GM18517 (cell line): ENCODE results near the gene BACH1.

ENCODE experiments used
- ATAC-seq: cut with Tn5 transposase; IDR thresholded peaks from one replicate; pipeline ENCODE4 v1.9.1; 2021; ENCODE audit warnings: mild to moderate bottlenecking, moderate library complexity; ENCODE audit not compliant: unreplicated experiment

The BACH1 gene

DNA sequence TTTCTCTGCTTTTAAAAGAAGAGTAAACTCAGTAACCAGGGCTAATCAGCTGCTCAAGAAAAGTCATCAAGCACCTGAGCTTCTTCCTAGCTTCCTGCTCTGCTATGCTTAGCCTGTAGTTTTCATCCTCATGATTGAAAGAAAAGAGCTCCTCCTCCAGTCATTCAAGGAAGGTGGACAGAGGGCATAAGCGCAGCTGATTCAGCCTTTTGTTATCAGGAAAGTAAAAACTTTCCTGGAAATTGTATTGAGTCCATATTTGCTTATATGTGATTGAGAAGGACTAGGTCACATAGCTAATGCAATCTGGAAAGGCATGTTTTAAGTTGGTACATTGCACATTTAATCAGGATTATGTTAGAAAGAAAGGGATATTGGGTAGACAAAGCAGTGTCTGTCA, 8.5 kb upstream of the BACH1 start:
- no peak for ATAC-seq

GRCh38 chr21:29293495-29293894, 5.2 kb upstream of the BACH1 start:
- ATAC-seq = peak; percentile 88

DNA sequence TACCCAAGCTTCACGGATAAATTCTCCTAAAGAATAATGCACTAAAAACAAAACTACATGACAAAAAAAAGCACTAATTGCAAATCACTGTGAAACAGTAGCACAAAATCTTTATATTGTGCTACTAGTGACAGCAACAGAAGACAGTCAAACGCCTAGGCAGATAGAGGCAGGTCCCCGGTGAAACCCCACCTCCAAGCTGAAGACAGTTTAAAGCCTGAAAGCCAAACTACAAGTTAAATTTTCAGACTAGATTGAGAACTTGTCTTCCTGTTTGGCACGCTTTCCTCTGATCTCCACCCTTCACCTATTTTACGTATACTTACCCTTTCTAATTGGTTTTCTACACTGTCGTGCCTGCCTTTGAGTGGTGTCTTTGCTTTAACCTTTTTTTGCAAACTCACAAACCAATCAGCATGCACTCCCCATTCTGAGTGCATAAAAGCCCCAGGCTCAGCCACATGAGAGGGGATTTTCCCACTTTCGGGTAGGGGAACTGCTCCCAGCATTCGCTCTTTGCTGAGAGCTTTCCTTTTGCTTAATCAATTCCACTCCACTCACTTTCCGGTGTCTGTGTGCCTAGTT, 3.6 kb upstream of the BACH1 start:
- ATAC-seq = no peak

DNA sequence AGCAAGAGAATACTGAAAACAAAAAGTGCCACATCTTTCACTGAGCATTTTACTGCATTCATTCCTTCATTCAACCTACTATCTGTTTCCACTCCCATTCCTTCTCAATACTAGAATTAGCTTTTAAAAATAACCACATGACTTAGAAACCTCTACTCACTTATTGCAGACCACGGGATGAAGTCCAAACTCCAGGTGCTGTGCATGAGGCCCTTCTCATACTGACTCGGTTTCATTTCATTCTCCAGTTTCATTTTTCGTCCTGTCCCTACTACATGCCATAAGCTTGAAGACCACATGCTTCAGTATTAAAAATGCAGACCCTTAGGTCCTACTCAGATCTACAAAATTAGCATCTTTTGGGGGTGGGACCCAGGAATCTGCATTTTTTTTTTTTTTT, 2.3 kb upstream of the BACH1 start:
- no peak for ATAC-seq

- no peak for ATAC-seq
Measured at GRCh38 chr21:29297483-29298347, 1.0 kb upstream of the BACH1 start.

DNA sequence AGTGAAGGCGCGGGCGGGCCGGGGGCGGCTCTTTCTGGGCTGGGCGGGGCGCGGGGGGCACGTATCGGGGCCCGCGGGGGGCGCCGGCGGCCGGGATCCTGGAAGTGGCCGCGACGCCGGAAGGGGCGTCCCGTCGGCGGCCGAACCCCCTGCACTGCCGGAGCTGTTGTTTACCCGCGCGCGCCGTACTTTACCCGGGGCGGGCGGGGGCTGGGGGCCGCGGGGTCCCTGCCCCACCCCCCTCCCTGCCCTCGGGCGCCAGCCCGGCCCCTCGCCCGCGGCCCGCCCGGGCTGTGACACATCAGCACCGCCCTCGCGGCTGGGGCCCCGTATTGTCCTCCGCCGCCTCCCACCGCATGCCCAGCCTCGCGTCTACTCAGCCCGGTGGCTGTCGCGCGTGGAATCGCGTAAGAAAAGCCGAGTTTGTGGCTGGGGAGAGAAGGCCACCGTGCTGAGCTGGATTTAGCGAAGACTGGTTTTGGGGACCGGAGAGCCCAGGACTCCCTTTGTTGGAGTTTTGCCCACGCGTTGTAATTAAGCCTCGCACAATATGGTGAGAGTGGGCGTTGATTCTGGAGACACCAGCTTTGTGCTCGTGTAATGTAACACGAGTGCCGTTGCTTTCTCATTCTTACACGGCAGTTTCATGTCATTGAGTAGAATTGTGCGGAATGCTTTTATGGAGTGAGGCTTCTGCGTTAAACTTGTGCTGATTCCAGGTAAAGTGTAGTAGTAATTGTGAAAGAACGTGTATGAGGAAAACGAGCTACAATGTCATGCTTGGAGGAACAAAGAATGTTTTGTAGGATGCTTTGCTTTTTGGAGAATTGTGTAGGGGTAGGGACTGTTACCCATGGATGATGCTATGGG, 559 bp downstream of the BACH1 start:
- ATAC-seq = no peak

GRCh38 chr21:29299916-29300806, 1.4 kb downstream of the BACH1 start:
- ATAC-seq = peak; percentile 84

GRCh38 chr21:29300807-29301138, 2.1 kb downstream of the BACH1 start:
- ATAC-seq = no peak

- ATAC-seq = no peak
Measured at GRCh38 chr21:29301691-29302090, 3.0 kb downstream of the BACH1 start.

GRCh38 chr21:29302359-29302875, 3.7 kb downstream of the BACH1 start:
- ATAC-seq = no peak

DNA sequence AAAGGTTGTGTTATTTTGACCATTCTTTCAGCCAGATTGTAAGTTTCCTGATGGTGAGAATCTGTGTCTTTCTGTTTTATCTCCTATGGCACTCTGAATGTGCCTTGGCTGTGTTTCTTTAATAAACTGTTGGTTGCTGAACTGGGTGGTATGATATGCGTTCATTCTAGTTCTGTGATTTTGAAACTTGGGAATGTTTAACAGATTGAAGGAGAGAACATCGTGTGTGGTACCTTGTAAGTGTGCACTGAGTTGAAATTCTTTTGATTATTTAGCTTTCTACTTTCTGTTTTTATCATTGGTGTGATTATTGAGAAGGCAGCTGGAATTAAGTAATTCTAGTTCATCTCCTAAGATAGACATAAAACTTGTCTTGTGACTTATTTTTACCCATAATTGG, 4.6 kb downstream of the BACH1 start:
- ATAC-seq = no peak

- no peak for ATAC-seq
Measured at GRCh38 chr21:29304597-29304996, 5.9 kb downstream of the BACH1 start.

DNA sequence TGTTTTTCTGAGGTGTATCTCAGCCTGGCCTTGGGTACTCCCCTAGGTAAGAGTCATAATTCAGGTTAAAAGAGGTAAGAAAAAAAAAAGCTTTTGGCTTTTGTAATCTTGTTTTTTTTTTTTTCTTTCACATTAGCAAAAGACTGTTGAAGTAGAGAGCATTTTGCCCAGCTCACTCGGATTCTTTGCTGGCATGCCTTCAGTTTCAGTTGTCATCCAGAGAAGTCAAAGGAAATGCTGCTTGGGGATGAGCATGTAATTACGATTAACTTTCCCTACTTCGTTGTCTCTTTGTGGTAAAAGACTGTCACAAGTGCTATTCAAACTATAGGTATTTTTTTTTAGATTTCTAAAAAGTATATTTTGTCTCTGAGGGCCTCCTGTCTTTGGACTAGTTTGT, 6.3 kb downstream of the BACH1 start:
- ATAC-seq = no peak

DNA sequence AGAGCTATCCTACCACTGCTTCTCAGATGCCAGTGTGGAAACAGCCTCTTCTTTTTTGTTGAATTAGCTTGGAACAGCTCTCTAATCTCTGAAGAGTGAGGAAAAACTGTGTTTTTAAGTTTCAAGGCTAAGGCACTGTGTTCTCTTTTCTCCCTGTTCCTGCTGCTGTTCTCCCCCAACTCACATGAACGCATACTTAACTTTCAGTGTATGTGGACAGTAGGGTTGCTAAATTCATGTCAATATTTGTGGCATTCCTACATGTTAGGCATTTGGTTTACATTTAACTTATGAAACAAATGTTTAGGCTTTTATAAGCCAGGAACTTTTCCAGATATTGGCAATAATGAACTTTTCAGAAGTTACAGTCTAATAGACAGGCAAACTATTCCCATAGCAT, 6.8 kb downstream of the BACH1 start:
- ATAC-seq = no peak

DNA sequence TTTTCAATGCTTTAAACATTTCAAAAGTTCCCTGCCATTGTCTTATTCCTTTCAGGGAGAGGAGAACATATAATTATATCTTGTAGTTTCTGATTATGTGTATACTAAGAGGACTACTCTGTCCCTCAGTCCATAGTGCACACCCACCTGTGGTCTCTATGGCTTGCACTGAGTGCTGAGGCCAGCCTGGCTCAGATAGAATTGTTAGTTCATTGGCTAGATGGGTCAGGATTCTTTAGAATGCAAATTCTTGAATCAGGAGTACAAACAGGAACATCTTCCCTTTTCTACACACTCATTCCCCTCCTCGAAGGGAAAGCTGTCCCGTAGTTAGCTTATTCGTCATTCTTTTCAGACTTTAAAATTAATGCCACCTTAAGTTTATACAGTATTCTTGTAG, 8.2 kb downstream of the BACH1 start:
- ATAC-seq = no peak

DNA sequence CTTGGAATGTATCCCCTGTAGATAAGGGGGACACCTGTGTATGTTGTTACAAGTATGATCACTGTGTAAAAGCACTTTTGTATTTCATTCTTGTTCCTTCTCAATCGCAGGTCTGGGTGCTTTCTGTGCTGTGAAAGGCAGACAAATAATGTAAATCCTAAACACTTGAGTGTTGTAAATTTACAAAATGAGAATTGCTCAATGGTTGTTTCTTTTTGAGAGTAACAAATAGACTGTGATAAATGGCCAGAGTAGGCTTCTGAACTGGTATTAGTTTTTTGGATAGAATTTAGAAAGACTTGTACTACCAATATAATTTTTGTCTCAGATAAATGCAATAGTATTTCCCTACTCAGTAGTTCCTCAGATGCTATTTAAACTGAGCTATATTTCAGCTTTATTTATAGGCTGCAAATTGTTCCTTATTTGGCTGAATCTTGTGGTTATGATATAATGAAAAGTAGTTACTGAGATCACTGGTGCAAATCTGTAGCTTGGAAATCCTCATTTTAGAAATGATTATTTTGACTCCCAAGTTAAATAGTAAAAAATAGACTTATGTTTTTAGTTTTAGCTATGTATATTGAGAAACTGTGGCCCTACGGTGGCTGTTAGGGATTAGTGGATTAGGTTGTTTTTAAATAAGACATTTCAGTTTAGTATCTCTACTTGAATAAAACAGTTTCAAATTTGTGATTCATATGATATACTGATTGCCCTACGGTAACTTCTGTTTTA, 9.2 kb downstream of the BACH1 start:
- no peak for ATAC-seq

- ATAC-seq = no peak
Measured at GRCh38 chr21:29308456-29308783, 9.7 kb downstream of the BACH1 start.

DNA sequence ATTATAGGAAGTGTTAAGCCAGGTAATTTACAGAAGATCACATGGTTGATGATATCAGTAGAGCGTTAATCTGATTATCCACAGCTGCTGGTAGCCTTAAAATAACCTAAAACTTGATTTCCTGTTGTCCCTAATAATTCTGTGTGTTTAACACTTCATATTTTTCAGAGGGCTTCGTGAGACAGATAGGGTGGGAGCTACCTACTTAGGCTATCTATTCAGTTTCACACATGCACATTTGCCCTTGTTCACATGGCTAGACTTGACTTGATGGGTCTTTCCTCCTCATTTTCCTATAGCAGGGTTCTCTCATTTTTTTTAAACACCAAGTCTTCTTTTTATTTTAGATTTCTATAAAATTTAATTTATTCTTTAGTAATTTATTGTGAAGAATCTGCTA, 11.0 kb downstream of the BACH1 start:
- ATAC-seq = no peak

GRCh38 chr21:29311802-29312201, 13.1 kb downstream of the BACH1 start:
- no peak for ATAC-seq

GRCh38 chr21:29312981-29313380, 14.3 kb downstream of the BACH1 start:
- ATAC-seq = no peak
